Panc1 (cell line): ENCODE results near the gene PARD6B. TPM values are rescaled to one million over a fixed set of nuclear protein-coding genes. Genes with fewer than 3 reads are reported as not detected.

ENCODE experiments used
- ATAC-seq: fragments of 200-7000 bp; cut with Tn5 transposase; 2 replicates; pipeline ENCODE4 v1.9.1; 2020; ENCODE audit warnings: mild to moderate bottlenecking, moderate library complexity
- BruUV-seq: library from RNA; stranded (reverse); fragments of 400-500 nt; replicated peaks from 2 replicates; lab custom pipeline; 2021; lab: Mats Ljungman, UMichigan
- CTCF ChIA-PET: fragments of 300-600 bp; sonication (Branson Sonifier 250); formaldehyde crosslinking; loops from one replicate; lab custom pipeline; 2022; ENCODE audit warnings: antibody characterized with exemption; lab: Charles Lee
- POLR2A ChIA-PET: fragments of 300-600 bp; sonication (Branson Sonifier 250); formaldehyde crosslinking; loops from one replicate; lab custom pipeline; 2022; ENCODE audit warnings: antibody characterized with exemption; lab: Charles Lee
- DNase-seq: peaks from one replicate; pipeline ENCODE4 v3.0.0-alpha.2; 2010; ENCODE audit warnings: low read depth, low spot score
- H3K27ac ChIP-seq: 2 replicates; pipeline ENCODE4 v1.5.1; 2011; ENCODE audit warnings: mild to moderate bottlenecking, low read length, inconsistent platforms
- H3K27me3 ChIP-seq: fragments of 200-500 bp; sonication (Bioruptor generic); 2 replicates; pipeline ENCODE4 v1.6.0; 2014; ENCODE audit warnings: low read length, inconsistent platforms; ENCODE audit not compliant: control insufficient read depth, insufficient read depth
- H3K36me3 ChIP-seq: fragments of 200-500 bp; sonication (Bioruptor generic); 2 replicates; pipeline ENCODE4 v1.5.1; 2014; ENCODE audit warnings: inconsistent platforms, mild to moderate bottlenecking, low read length, moderate library complexity; ENCODE audit not compliant: control insufficient read depth, insufficient read depth
- H3K4me1 ChIP-seq: 2 replicates; pipeline ENCODE4 v1.5.1; 2011; ENCODE audit warnings: inconsistent platforms, mild to moderate bottlenecking, low read length, moderate library complexity; ENCODE audit not compliant: control insufficient read depth, insufficient read depth
- H3K4me3 ChIP-seq, 2 experiments: 2 replicates each; pipeline ENCODE4 v1.5.1; 2011 to 2012; ENCODE audit warnings: low read depth in 2 of 2, low read length in 2 of 2, mild to moderate bottlenecking in 2 of 2, inconsistent platforms in 1 of 2, moderate library complexity in 1 of 2
- H3K9me3 ChIP-seq: fragments of 200-500 bp; sonication (Bioruptor generic); 2 replicates; pipeline ENCODE4 v1.5.1; 2014; ENCODE audit warnings: low read depth, mild to moderate bottlenecking, inconsistent platforms, low read length, moderate library complexity; ENCODE audit not compliant: control insufficient read depth, insufficient read depth
- CTCF ChIP-seq: fragments of 450-650 bp; IDR thresholded peaks from 2 replicates; pipeline ENCODE4 v1.5.1; 2017; ENCODE audit warnings: mild to moderate bottlenecking
- POLR2AphosphoS5 ChIP-seq: IDR thresholded peaks from 2 replicates; pipeline ENCODE4 v1.6.1; 2012; ENCODE audit warnings: mild to moderate bottlenecking, low read depth, low read length, moderate library complexity
- REST ChIP-seq, 2 experiments: IDR thresholded peaks; 2 replicates each; pipeline ENCODE4 v1.6.1; 2011 to 2012; ENCODE audit warnings: low read depth in 2 of 2, control low read depth in 1 of 2, low read length in 1 of 2, mild to moderate bottlenecking in 1 of 2, moderate library complexity in 1 of 2; ENCODE audit not compliant: insufficient read depth in 1 of 2
- SIN3A ChIP-seq: IDR thresholded peaks from 2 replicates; pipeline ENCODE4 v1.6.1; 2012; ENCODE audit warnings: low read depth, mild to moderate bottlenecking, low read length, moderate library complexity, borderline replicate concordance; ENCODE audit not compliant: insufficient read depth
- TCF7L2 ChIP-seq: IDR thresholded peaks from 2 replicates; pipeline ENCODE4 v1.6.1; 2011; ENCODE audit warnings: mild to moderate bottlenecking, low read depth, low read length, inconsistent platforms
- in situ Hi-C: cut with HindIII; loops from 2 replicates; pipeline ENCODE4 v1.10.0; 2016; ENCODE audit warnings: low sequenced_read_pairs, low pct_unique_long_range_greater_than_20kb
- intact Hi-C: fragments of 100-400 bp; cut with micrococcal nuclease; formaldehyde crosslinking; loops from one replicate; pipeline ENCODE4 v1.10.0; 2022; ENCODE audit not compliant: unreplicated experiment
- total RNA-seq: library from RNA; stranded (reverse); gene quantifications from one replicate; pipeline ENCODE4 v1.2.1, GENCODE V29; 2021; ENCODE audit not compliant: unreplicated experiment

Gene PARD6B
- total RNA-seq, 1 experiment from 2014 or later, result 132 TPM

- no peaks in the 10 kb centered on the region for H3K27me3 ChIP-seq
- in situ Hi-C loops, result loop anchor here (5.0 kb wide), 1 partner anchor 33 kb away; no protein-coding TSS in a partner anchor
- DNase-seq (no peak), ATAC-seq (peak; percentile 79; the same call in 1 of the 2 replicates)
- BruUV-seq, result no TSS peak
- H3K27ac ChIP-seq, result peak overlapping the region; percentile 100
- H3K36me3 ChIP-seq, result peaks cover 10% of the 10 kb centered on the region
- ChIA-PET CTCF (no interaction called here), POLR2A (no interaction called here)
- H3K4me3 ChIP-seq, result peak overlapping the region; percentile 60 to 71
- H3K9me3 ChIP-seq, result no peaks in the 10 kb centered on the region
- intact Hi-C loops, result no loop called here
- TF ChIP-seq TCF7L2 (no peak), SIN3A (0 out of 2 replicates have a peak, but pooled peaks have one; percentile 52), POLR2AphosphoS5 (peak; percentile 60; the same call in 1 of the 2 replicates)
- H3K4me1 ChIP-seq, result peaks cover 53% of the 10 kb centered on the region
Observed at GRCh38 chr20:50730765-50731054, 670 bp upstream of the PARD6B start.

GRCh38 chr20:50731930-50732690 is 730 bp downstream of the PARD6B start:
- Histone ChIP-seq H3K4me3 (peak overlapping the region; percentile 71 to 89), H3K27ac (peak overlapping the region; percentile 99), H3K36me3 (peaks cover 16% of the 10 kb centered on the region), H3K9me3 (no peaks in the 10 kb centered on the region), H3K27me3 (no peaks in the 10 kb centered on the region), H3K4me1 (peaks cover 53% of the 10 kb centered on the region)
- intact Hi-C loops, result no loop called here
- ChIA-PET POLR2A (interaction anchor here (0.6 to 1.5 kb wide), 12 partner anchors 10 to 132 kb away, joined by 3 to 21 read pairs (median 4); partner anchors contain the start of gene RIPOR3), CTCF (interaction anchor here (0.6 kb wide), 1 partner anchor 41 kb away, joined by 3 read pairs; the partner anchor contains the start of gene RIPOR3)
- DNase-seq (no peak), ATAC-seq (peak; percentile 1)
- in situ Hi-C loops, result loop anchor here (5.0 kb wide), 1 partner anchor 35 kb away; no protein-coding TSS in a partner anchor
- no TSS peak for BruUV-seq
- TF ChIP-seq TCF7L2 (no peak), POLR2AphosphoS5 (no peak; the same call in 1 of the 2 replicates), REST (IDR thresholded peaks at IDR 0.05; ENCODE audit: insufficient read depth in 1 of 2, low read depth in 2 of 2, low read length in 1 of 2) (no peak), SIN3A (no peak), CTCF (no peak)
